Activated T-cell treated with anti-CD3 and anti-CD28 coated beads for 4 hours (primary cell): ENCODE results near the gene ZFP3.
"Not testable (repeated sequence)": the region's sequence is repeated elsewhere in the genome, so short reads cannot be mapped to it uniquely, and the experiment has no call there.

Experiments
- DNase-seq: peaks from one replicate; pipeline ENCODE4 v3.0.0-alpha.2; 2020

ZFP3 gene

GRCh38 chr17:5139458-5139732 lies 61.1 kb downstream of the ZFP3 start:
- no peak for DNase-seq

- not testable (repeated sequence) for DNase-seq
Measured at GRCh38 chr17:5142877-5143276, 64.6 kb downstream of the ZFP3 start.
